B cell (primary cell): ENCODE measurements around the gene POLG2. TPM values are rescaled to one million over a fixed set of nuclear protein-coding genes. Genes with fewer than 3 reads are reported as not detected.
"Not testable (repeated sequence)": the region's sequence is repeated elsewhere in the genome, so short reads cannot be mapped to it uniquely, and the experiment has no call there.

Experiments
- ATAC-seq: fragments of 200-7000 bp; cut with Tn5 transposase; one replicate; pipeline ENCODE4 v1.10.0; 2021; ENCODE audit warnings: low read depth, mild to moderate bottlenecking, moderate number of reproducible peaks, moderate library complexity
- CTCF ChIA-PET: fragments of 350-600 bp; sonication (Branson Sonifier 250); formaldehyde crosslinking; loops from one replicate; lab custom pipeline; 2021; ENCODE audit warnings: antibody characterized with exemption, inconsistent platforms; lab: Charles Lee
- POLR2A ChIA-PET: fragments of 350-600 bp; sonication (Branson Sonifier 250); formaldehyde crosslinking; loops from one replicate; lab custom pipeline; 2021; ENCODE audit warnings: antibody characterized with exemption; lab: Charles Lee
- DNase-seq: peaks from one replicate; pipeline ENCODE4 v3.0.0; 2013
- H2AFZ ChIP-seq: 2 replicates; pipeline ENCODE4 v1.6.1; 2012; ENCODE audit warnings: mild to moderate bottlenecking, low read depth, low read length; ENCODE audit not compliant: insufficient read depth, poor library complexity, severe bottlenecking
- H3K27ac ChIP-seq, 2 donors: 1 replicate in 1 of 2; 2 replicates in 1 of 2; pipeline ENCODE4 v1.5.1; 2012 to 2013; ENCODE audit warnings: low read length in 2 of 2, mild to moderate bottlenecking in 2 of 2, moderate library complexity in 1 of 2
- H3K27me3 ChIP-seq, 4 experiments: fragments of 200-600 bp in 1 of 4; sonication (generic) in 1 of 4; replicated peaks in 1 of 4; 1 replicate in 2 of 4; 2 replicates in 2 of 4; pipeline versions ENCODE4 v1.6.1 to v1.7.0; 2013 to 2016; ENCODE audit warnings: low read length in 3 of 4, mild to moderate bottlenecking in 2 of 4, mixed read lengths in 1 of 4, moderate library complexity in 1 of 4; ENCODE audit not compliant: insufficient read depth in 4 of 4, control insufficient read depth in 3 of 4; ENCODE audit errors: control extremely low read depth in 1 of 4
- H3K36me3 ChIP-seq, 2 experiments: replicated peaks in 1 of 2; 1 replicate in 1 of 2; 2 replicates in 1 of 2; pipeline versions ENCODE4 v1.6.1 to v1.7.1; 2013; ENCODE audit warnings: low read length in 1 of 2; ENCODE audit not compliant: insufficient read depth in 2 of 2, control insufficient read depth in 1 of 2; ENCODE audit errors: control extremely low read depth in 1 of 2, extremely low read depth in 1 of 2
- H3K4me1 ChIP-seq, 2 donors: fragments of 200-600 bp in 1 of 2; sonication (generic) in 1 of 2; 1 replicate in 1 of 2; 2 replicates in 1 of 2; pipeline versions ENCODE4 v1.5.1 to v1.6.1; 2013 to 2017; ENCODE audit warnings: low read length in 2 of 2; ENCODE audit not compliant: control insufficient read depth in 2 of 2, insufficient read depth in 2 of 2
- H3K4me2 ChIP-seq: replicated peaks from 2 replicates; pipeline ENCODE3; 2012; ENCODE audit warnings: mild to moderate bottlenecking, low read depth, low read length; ENCODE audit not compliant: poor library complexity, severe bottlenecking
- H3K4me3 ChIP-seq, 5 experiments: fragments of 200-600 bp in 1 of 5; sonication (generic) in 1 of 5; 1 replicate in 3 of 5; 2 replicates in 2 of 5; pipeline versions ENCODE4 v1.5.1 to v1.7.0; 2011 to 2016; ENCODE audit warnings: low read length in 4 of 5, mild to moderate bottlenecking in 4 of 5, low read depth in 2 of 5, control low read depth in 1 of 5, moderate library complexity in 1 of 5; ENCODE audit not compliant: insufficient read depth in 1 of 5; ENCODE audit errors: control extremely low read depth in 1 of 5, extremely low read depth in 1 of 5
- H3K79me2 ChIP-seq: fragments of 200-600 bp; sonication (generic); one replicate; pipeline ENCODE4 v1.6.0; 2016; ENCODE audit warnings: low read length; ENCODE audit not compliant: control insufficient read depth, insufficient read depth
- H3K9ac ChIP-seq: fragments of 200-600 bp; sonication (generic); 2 replicates; pipeline ENCODE4 v1.6.1; 2017; ENCODE audit warnings: mild to moderate bottlenecking, low read length, moderate library complexity
- H3K9me3 ChIP-seq, 3 donors: one replicate each; pipeline versions ENCODE4 v1.6.1 to v1.7.1; 2013; ENCODE audit warnings: low read length in 2 of 3; ENCODE audit not compliant: control insufficient read depth in 2 of 3, insufficient read depth in 1 of 3; ENCODE audit errors: control extremely low read depth in 1 of 3
- H4K20me1 ChIP-seq: 2 replicates; pipeline ENCODE4 v1.6.0; 2012; ENCODE audit warnings: mild to moderate bottlenecking, low read length; ENCODE audit not compliant: insufficient read depth, control insufficient read depth, poor library complexity, severe bottlenecking
- H3K27ac Mint-ChIP-seq: one replicate; pipeline ENCODE4 v1.8.0; 2021; ENCODE audit warnings: mixed read lengths
- H3K27me3 Mint-ChIP-seq: one replicate; pipeline ENCODE4 v1.8.0; 2021; ENCODE audit warnings: mixed read lengths
- H3K4me1 Mint-ChIP-seq: one replicate; pipeline ENCODE4 v1.8.0; 2021; ENCODE audit warnings: mixed read lengths
- H3K4me3 Mint-ChIP-seq: one replicate; pipeline ENCODE4 v1.8.0; 2021; ENCODE audit warnings: mixed read lengths
- H3K9me3 Mint-ChIP-seq: one replicate; pipeline ENCODE4 v1.8.0; 2022; ENCODE audit warnings: mixed read lengths; ENCODE audit not compliant: insufficient read depth
- CTCF ChIP-seq: fragments of 200-600 bp; IDR thresholded peaks from one replicate; pipeline ENCODE4 v1.8.0; 2022; ENCODE audit warnings: antibody characterized with exemption, mild to moderate bottlenecking
- EZH2 ChIP-seq: IDR thresholded peaks from 2 replicates; pipeline ENCODE4 v1.6.1; 2012; ENCODE audit warnings: borderline replicate concordance, low read depth, mild to moderate bottlenecking, moderate library complexity, low read length; ENCODE audit not compliant: insufficient read depth, poor library complexity, severe bottlenecking
- WGBS: methylation state at CpG from one replicate; pipeline ENCODE4 v1.1.5; 2013; ENCODE audit warnings: missing lambda C conversion rate; ENCODE audit not compliant: insufficient coverage; 5-methylcytosine and 5-hydroxymethylcytosine counted together
- intact Hi-C: fragments of 100-400 bp; cut with micrococcal nuclease; formaldehyde crosslinking; loops from one replicate; pipeline ENCODE4 v1.10.0; 2022
- polyA plus RNA-seq: library from polyadenylated mRNA; depleted of rRNA; stranded (reverse); fragments of >200 nt; gene quantifications from 2 replicates; pipeline ENCODE4 v1.2.3, GENCODE V29; 2012
- total RNA-seq, 2 donors: library from RNA; stranded (reverse); fragments of 120-200 nt in 1 of 2; gene quantifications; 1 replicate in 1 of 2; 2 replicates in 1 of 2; pipeline versions ENCODE4 v1.2.3 to v1.2.4, GENCODE V29; 2013 to 2022

POLG2 gene
- total and polyA plus RNA-seq, 2 donors (not counting 1 experiment from before 2014, with no cell fraction given): 26.9 to 74.5 TPM

GRCh38 chr17:64437944-64438525 is 58.8 kb downstream of the POLG2 start:
- TF ChIP-seq EZH2: no peak
- TF ChIP-seq CTCF: no peak
- Histone ChIP-seq H3K79me2 (no peaks in the 10 kb centered on the region), H3K4me1 (peaks cover 14 to 15% of the 10 kb centered on the region in 2 donors), H3K9ac (no peak overlapping the region), H3K27me3 (no peaks in the 10 kb centered on the region), H3K4me3 (no peak overlapping the region), H2AFZ (no peak overlapping the region), H3K4me2 (no peak overlapping the region), H3K9me3 (peaks cover 4 to 33% (median 28%) of the 10 kb centered on the region in 3 donors), H3K36me3 (no peaks in the 10 kb centered on the region), H3K27ac (no peak overlapping the region), H4K20me1 (no peaks in the 10 kb centered on the region)
- Mint-ChIP-seq H3K4me3 (no peak overlapping the region), H3K9me3 (peaks cover 2% of the 10 kb centered on the region), H3K4me1 (peaks cover 12% of the 10 kb centered on the region), H3K27ac (no peak overlapping the region), H3K27me3 (no peaks in the 10 kb centered on the region)
- intact Hi-C loops: no loop called here
- ChIA-PET CTCF (no interaction called here), POLR2A (no interaction called here)
- no peak for ATAC-seq
- DNase-seq: no peak
- WGBS: 90% methylated on average over 5 of the region's 5 CpGs

DNA sequence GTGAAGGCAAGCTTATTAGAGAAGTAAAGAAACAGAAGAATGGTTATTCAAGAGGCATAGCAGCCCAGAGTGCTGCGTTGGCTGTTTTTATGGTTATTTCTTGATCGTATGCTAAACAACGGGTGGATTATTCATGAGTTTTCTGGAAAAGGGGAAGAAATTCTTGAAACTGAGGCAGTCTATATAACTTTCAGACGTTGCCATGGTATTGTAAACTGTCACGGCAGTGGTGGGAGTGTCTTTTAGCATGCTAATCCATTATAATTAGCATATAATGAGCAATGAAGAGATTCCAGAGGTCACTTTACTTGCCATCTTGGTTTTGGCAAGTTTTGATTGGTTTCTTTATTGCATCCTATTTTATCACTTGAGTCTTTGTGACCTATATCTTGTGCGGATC is 65.3 kb downstream of the POLG2 start:
- Histone ChIP-seq H2AFZ (no peak overlapping the region), H4K20me1 (no peaks in the 10 kb centered on the region), H3K79me2 (no peaks in the 10 kb centered on the region), H3K36me3 (no peaks in the 10 kb centered on the region), H3K4me2 (no peak overlapping the region), H3K27ac (no peak overlapping the region), H3K27me3 (no peaks in the 10 kb centered on the region), H3K9ac (no peak overlapping the region), H3K9me3 (peaks cover 3% of the 10 kb centered on the region in 3 donors), H3K4me3 (no peak overlapping the region), H3K4me1 (no peaks in the 10 kb centered on the region)
- no peak for DNase-seq
- CTCF ChIA-PET: interaction anchor here (0.5 to 5.5 kb wide), 2 partner anchors 11 to 54 kb away, joined by 6 to 33 read pairs; no protein-coding TSS in a partner anchor
- 100% methylated on average over 4 of the region's 6 CpGs for WGBS
- no peaks in the 10 kb centered on the region for H3K4me1 Mint-ChIP-seq
- no peaks in the 10 kb centered on the region for H3K9me3 Mint-ChIP-seq
- no peak for ATAC-seq
- no peak overlapping the region for H3K4me3 Mint-ChIP-seq
- H3K27me3 Mint-ChIP-seq: no peaks in the 10 kb centered on the region
- TF ChIP-seq CTCF (no peak), EZH2 (no peak)
- H3K27ac Mint-ChIP-seq: no peak overlapping the region
- intact Hi-C loops: no loop called here
- POLR2A ChIA-PET: no interaction called here

DNA sequence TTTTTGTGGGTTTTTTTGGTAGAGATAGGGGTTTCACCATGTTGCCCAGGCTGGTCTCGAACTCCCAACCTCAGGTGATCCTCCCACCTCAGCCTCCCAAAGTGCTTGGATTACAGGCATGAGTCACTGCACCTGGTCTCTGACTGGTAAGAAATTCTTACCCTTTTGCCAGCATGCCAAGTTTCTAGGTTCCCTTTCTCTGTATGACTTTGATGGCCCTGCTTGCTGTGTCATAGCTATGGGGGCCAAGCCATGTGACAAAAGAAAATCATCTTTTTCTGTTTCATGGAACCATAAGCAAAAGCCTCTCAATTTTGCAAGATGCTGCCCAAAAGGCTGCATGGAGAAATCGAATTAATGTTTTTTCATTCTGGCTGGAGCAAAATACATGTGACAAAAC is 66.8 kb downstream of the POLG2 start:
- H2AFZ ChIP-seq, H3K27me3 Mint-ChIP-seq, H3K9ac ChIP-seq, H3K27me3 ChIP-seq, POLR2A ChIA-PET, intact Hi-C loops, H3K9me3 ChIP-seq, H3K27ac ChIP-seq, H3K79me2 ChIP-seq, H3K4me3 Mint-ChIP-seq, H3K4me1 Mint-ChIP-seq, H4K20me1 ChIP-seq, H3K9me3 Mint-ChIP-seq, H3K4me3 ChIP-seq, H3K36me3 ChIP-seq, ATAC-seq, H3K4me1 ChIP-seq, DNase-seq, H3K4me2 ChIP-seq, H3K27ac Mint-ChIP-seq: not testable (repeated sequence)
- CTCF ChIA-PET: interaction anchor here (1.1 to 5.5 kb wide), 2 partner anchors 10 to 54 kb away, joined by 3 to 33 read pairs; no protein-coding TSS in a partner anchor
- WGBS: 78% methylated on average over 1 of the region's 2 CpGs
